ENCODE data around the gene SLC5A2.

GRCh38 chr16:31458844-31459686 lies 23.9 kb upstream of the SLC5A2 start, which contains the start of gene ARMC5:
- TF ChIP-seq ZNF292 (tag by site-specific recombination; IDR thresholded peaks at IDR 0.05; ENCODE audit: borderline replicate concordance, low read depth) (no peak), KLF16 (tag by site-specific recombination; IDR thresholded peaks at IDR 0.05) (peak; percentile 88), ZNF274 (IDR thresholded peaks at IDR 0.05; ENCODE audit: low read length) (no peak), ZNF274 (tag by site-specific recombination; IDR thresholded peaks at IDR 0.05; ENCODE audit: borderline replicate concordance) (no peak), ZNF24 (tag by site-specific recombination; IDR thresholded peaks at IDR 0.05) (no peak), REST (tag by site-specific recombination; IDR thresholded peaks at IDR 0.05) (no peak), ZNF449 (tag by site-specific recombination; IDR thresholded peaks at IDR 0.05) (peak; percentile 17; the same call in 1 of the 2 replicates), YY1 (tag by site-specific recombination; IDR thresholded peaks at IDR 0.05) (peak; percentile 96), ZNF521 (tag by site-specific recombination; IDR thresholded peaks at IDR 0.05) (no peak), ZNF629 (tag by site-specific recombination; IDR thresholded peaks at IDR 0.05) (peak; percentile 98), ELK4 (IDR thresholded peaks at IDR 0.05; ENCODE audit: borderline replicate concordance, low read depth, low read length) (no peak; the same call in 1 of the 2 replicates), ZNF280C (tag by site-specific recombination; IDR thresholded peaks at IDR 0.05) (no peak)
